Natural killer cell (primary cell): ENCODE data around the gene LLGL1. TPM values are rescaled to one million over a fixed set of nuclear protein-coding genes. Genes with fewer than 3 reads are reported as not detected.

Source experiments
- ATAC-seq, 3 donors: fragments of 150-1000 bp in 2 of 3; fragments of 200-7000 bp in 1 of 3; cut with Tn5 transposase; 1 replicate in 1 of 3; 2 replicates in 2 of 3; pipeline ENCODE4 v1.10.0; 2021; ENCODE audit warnings: mild to moderate bottlenecking in 2 of 3, moderate library complexity in 2 of 3
- DNase-seq, 2 donors: peaks; one replicate each; pipeline versions ENCODE4 v3.0.0 to v3.0.0-alpha.2; 2013 to 2021; ENCODE audit warnings: mixed read lengths in 1 of 2
- H3K27ac ChIP-seq: one replicate; pipeline ENCODE4 v1.5.1; 2013; ENCODE audit warnings: mild to moderate bottlenecking, low read length
- H3K27me3 ChIP-seq: one replicate; pipeline ENCODE4 v1.6.1; 2013; ENCODE audit warnings: low read length; ENCODE audit not compliant: control insufficient read depth, insufficient read depth
- H3K36me3 ChIP-seq: one replicate; pipeline ENCODE4 v1.6.1; 2013; ENCODE audit warnings: low read length; ENCODE audit not compliant: control insufficient read depth, insufficient read depth
- H3K4me1 ChIP-seq: one replicate; pipeline ENCODE4 v1.6.1; 2013; ENCODE audit warnings: low read length; ENCODE audit not compliant: control insufficient read depth, insufficient read depth
- H3K4me3 ChIP-seq: one replicate; pipeline ENCODE4 v1.5.1; 2013; ENCODE audit warnings: low read length
- H3K9me3 ChIP-seq: one replicate; pipeline ENCODE4 v1.6.1; 2013; ENCODE audit warnings: low read length; ENCODE audit not compliant: control insufficient read depth, insufficient read depth
- H3K27ac Mint-ChIP-seq, 2 donors: one replicate each; pipeline ENCODE4 v1.8.0; 2022; ENCODE audit warnings: mild to moderate bottlenecking in 2 of 2, mixed read lengths in 2 of 2, moderate library complexity in 1 of 2
- H3K27me3 Mint-ChIP-seq, 2 donors: one replicate each; pipeline ENCODE4 v1.8.0; 2022; ENCODE audit warnings: low read depth in 2 of 2, mixed read lengths in 2 of 2
- H3K36me3 Mint-ChIP-seq: one replicate; pipeline ENCODE4 v1.8.0; 2022; ENCODE audit warnings: mixed read lengths
- H3K4me1 Mint-ChIP-seq, 2 donors: one replicate each; pipeline ENCODE4 v1.8.0; 2022; ENCODE audit warnings: mixed read lengths in 2 of 2
- H3K4me3 Mint-ChIP-seq: one replicate; pipeline ENCODE4 v1.8.0; 2022; ENCODE audit warnings: mild to moderate bottlenecking, moderate library complexity, mixed read lengths
- H3K9me3 Mint-ChIP-seq, 2 donors: one replicate each; pipeline ENCODE4 v1.8.0; 2022; ENCODE audit warnings: mixed read lengths in 2 of 2
- CTCF ChIP-seq: fragments of 200-600 bp; IDR thresholded peaks from one replicate; pipeline ENCODE4 v1.8.0; 2022; ENCODE audit warnings: antibody characterized with exemption
- WGBS: methylation state at CpG from one replicate; pipeline ENCODE4 v1.1.7; 2013; ENCODE audit warnings: missing lambda C conversion rate; ENCODE audit not compliant: insufficient coverage; 5-methylcytosine and 5-hydroxymethylcytosine counted together
- intact Hi-C: fragments of 100-400 bp; cut with micrococcal nuclease; formaldehyde crosslinking; loops from one replicate; pipeline ENCODE4 v1.14.2; 2022
- total RNA-seq, 4 donors: library from RNA; stranded (reverse); fragments of 120-200 nt in 1 of 4; gene quantifications; one replicate each; pipeline versions ENCODE4 v1.2.3 to v1.2.4, GENCODE V29; 2013 to 2022

The LLGL1 gene
- total RNA-seq, 3 donors from 2014 or later (not counting 1 experiment from before 2014, with no cell fraction given) = 19.7 to 26.2 (median 25.8) TPM

GRCh38 chr17:18218756-18219415, 6.5 kb upstream of the LLGL1 start:
- no peaks in the 10 kb centered on the region for H3K36me3 ChIP-seq
- no peak for DNase-seq
- peaks cover 0 to 7% of the 10 kb centered on the region in 2 donors for H3K4me1 Mint-ChIP-seq
- no peaks in the 10 kb centered on the region for H3K27me3 ChIP-seq
- no peaks in the 10 kb centered on the region for H3K9me3 Mint-ChIP-seq
- no peak for ATAC-seq
- no peak overlapping the region for H3K27ac ChIP-seq
- no peak overlapping the region for H3K4me3 Mint-ChIP-seq
- no peaks in the 10 kb centered on the region for H3K36me3 Mint-ChIP-seq
- no peak overlapping the region for H3K27ac Mint-ChIP-seq
- no peak for TF ChIP-seq CTCF
- no peaks in the 10 kb centered on the region for H3K27me3 Mint-ChIP-seq
- H3K9me3 ChIP-seq = no peaks in the 10 kb centered on the region
- intact Hi-C loops = no loop called here
- no peak overlapping the region for H3K4me3 ChIP-seq
- H3K4me1 ChIP-seq = no peaks in the 10 kb centered on the region
- WGBS = 46% methylated on average over 3 of the region's 4 CpGs

- no peak for TF ChIP-seq CTCF
- intact Hi-C loops = no loop called here
- WGBS = 83% methylated on average over 4 of the region's 4 CpGs
- Histone ChIP-seq H3K27ac (no peak overlapping the region), H3K36me3 (no peaks in the 10 kb centered on the region), H3K27me3 (no peaks in the 10 kb centered on the region), H3K4me1 (peaks cover 19% of the 10 kb centered on the region), H3K4me3 (no peak overlapping the region), H3K9me3 (no peaks in the 10 kb centered on the region)
- H3K9me3 Mint-ChIP-seq = no peaks in the 10 kb centered on the region
- H3K27ac Mint-ChIP-seq = no peak overlapping the region
- no peak overlapping the region for H3K4me3 Mint-ChIP-seq
- no peaks in the 10 kb centered on the region for H3K36me3 Mint-ChIP-seq
- ATAC-seq (no peak), DNase-seq (no peak)
- H3K4me1 Mint-ChIP-seq = peaks cover 27 to 32% of the 10 kb centered on the region in 2 donors
- H3K27me3 Mint-ChIP-seq = no peaks in the 10 kb centered on the region
Measured at GRCh38 chr17:18224053-18224386, 1.4 kb upstream of the LLGL1 start.

GRCh38 chr17:18224387-18225120, 881 bp upstream of the LLGL1 start:
- TF ChIP-seq CTCF = no peak
- Mint-ChIP-seq H3K9me3 (no peaks in the 10 kb centered on the region), H3K27me3 (no peaks in the 10 kb centered on the region), H3K36me3 (no peaks in the 10 kb centered on the region), H3K4me3 (peak overlapping the region; percentile 53), H3K4me1 (peaks cover 27 to 28% of the 10 kb centered on the region in 2 donors), H3K27ac (peak overlapping the region; percentile 31 to 82)
- intact Hi-C loops = loop anchor here (1.0 kb wide), 1 partner anchor 91 kb away; the partner anchor contains the start of gene SMCR8
- H3K4me1 ChIP-seq = peaks cover 19% of the 10 kb centered on the region
- WGBS = 68% methylated on average over 23 of the region's 23 CpGs
- peak overlapping the region; percentile 20 for H3K4me3 ChIP-seq
- ATAC-seq (no peak), DNase-seq (no peak)
- peak overlapping the region; percentile 49 for H3K27ac ChIP-seq
- no peaks in the 10 kb centered on the region for H3K36me3 ChIP-seq
- H3K27me3 ChIP-seq = no peaks in the 10 kb centered on the region
- H3K9me3 ChIP-seq = no peaks in the 10 kb centered on the region
